Ishikawa (cell line): Measurements from ENCODE around the gene SH3BGRL.

Experiments
- CEBPB ChIP-seq: IDR thresholded peaks from 2 replicates; pipeline ENCODE4 v1.6.1; 2012
- CREB1 ChIP-seq: IDR thresholded peaks from 2 replicates; pipeline ENCODE4 v1.6.1; 2012; ENCODE audit warnings: low read depth
- EGR1 ChIP-seq: IDR thresholded peaks from 2 replicates; pipeline ENCODE4 v1.6.1; 2012
- EP300 ChIP-seq: IDR thresholded peaks from 2 replicates; pipeline ENCODE4 v1.6.1; 2012; ENCODE audit warnings: borderline replicate concordance
- FOXM1 ChIP-seq: IDR thresholded peaks from 2 replicates; pipeline ENCODE4 v1.6.1; 2012; ENCODE audit warnings: low read depth, borderline replicate concordance
- MAX ChIP-seq: IDR thresholded peaks from 2 replicates; pipeline ENCODE4 v1.6.1; 2012
- NFIC ChIP-seq: IDR thresholded peaks from 2 replicates; pipeline ENCODE4 v1.6.1; 2012
- RAD21 ChIP-seq: IDR thresholded peaks from 2 replicates; pipeline ENCODE4 v1.6.1; 2012; ENCODE audit warnings: low read depth
- REST ChIP-seq: IDR thresholded peaks from 2 replicates; pipeline ENCODE4 v1.6.1; 2012; ENCODE audit warnings: low read depth, mild to moderate bottlenecking
- TAF1 ChIP-seq: IDR thresholded peaks from 2 replicates; pipeline ENCODE4 v1.6.1; 2012; ENCODE audit warnings: low read depth, mild to moderate bottlenecking
- TCF12 ChIP-seq: IDR thresholded peaks from 2 replicates; pipeline ENCODE4 v1.6.1; 2012; ENCODE audit warnings: low read depth
- TEAD4 ChIP-seq: IDR thresholded peaks from 2 replicates; pipeline ENCODE4 v1.6.1; 2012
- YY1 ChIP-seq: IDR thresholded peaks from 2 replicates; pipeline ENCODE4 v1.6.1; 2012; ENCODE audit warnings: low read depth
- ZBTB7A ChIP-seq: IDR thresholded peaks from 2 replicates; pipeline ENCODE4 v1.6.1; 2012; ENCODE audit warnings: low read depth
- TF ChIP-seq, protein P1 (sequence below): IDR thresholded peaks from 2 replicates; pipeline ENCODE4 v1.6.1; 2012

The SH3BGRL gene

DNA sequence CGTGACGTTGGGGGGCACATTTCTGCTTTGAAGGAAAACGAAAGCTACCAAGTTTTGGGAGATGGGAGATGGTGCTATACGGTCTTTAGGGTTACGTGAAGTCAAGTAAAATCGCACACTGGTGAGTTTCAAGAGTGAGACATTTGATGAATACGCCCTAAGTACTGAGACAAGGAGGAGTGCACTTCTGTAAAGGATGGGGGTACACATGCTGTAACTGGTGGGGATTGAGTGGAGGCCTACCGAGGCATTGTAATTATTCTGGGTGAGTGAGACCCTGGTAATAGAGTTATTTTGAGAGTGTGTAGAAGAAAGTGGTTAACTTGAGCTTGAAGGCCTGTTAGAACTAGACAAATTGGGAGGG is 536 bp downstream of the SH3BGRL start:
- no peak for TF ChIP-seq FOXM1

GRCh38 chrX:81202943-81203342 is 1.0 kb downstream of the SH3BGRL start:
- no peak for TF ChIP-seq CREB1
- TF ChIP-seq TCF12: no peak
- no peak for TF ChIP-seq TAF1
- TF ChIP-seq YY1: no peak
- TF ChIP-seq ZBTB7A: no peak
- no peak for TF ChIP-seq TEAD4

DNA sequence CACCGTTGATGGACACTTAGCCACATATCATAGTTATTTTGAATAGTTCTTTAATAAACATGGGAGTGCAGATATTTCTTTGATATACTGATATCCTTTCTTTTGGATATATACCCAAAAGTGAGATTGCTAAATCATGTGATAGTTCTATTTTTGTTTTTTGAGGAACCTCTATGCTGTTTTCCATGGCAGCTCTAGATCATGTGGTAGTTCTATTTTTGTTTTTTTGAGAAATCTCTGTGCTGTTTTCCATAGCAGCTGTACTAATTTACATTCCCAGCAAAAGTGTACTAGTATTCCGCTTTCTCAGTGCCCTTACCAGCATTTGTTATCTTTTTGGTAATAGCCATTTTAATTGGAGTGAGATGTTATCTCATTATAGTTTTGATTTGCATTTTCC is 3.6 kb downstream of the SH3BGRL start:
- no peak for TF ChIP-seq FOXM1
- TF ChIP-seq TCF12: no peak
- TF ChIP-seq TAF1: no peak
- TF ChIP-seq YY1: no peak
- no peak for TF ChIP-seq ZBTB7A
- TF ChIP-seq CREB1: no peak
- TF ChIP-seq CEBPB: no peak
- no peak for TF ChIP-seq EP300
- TF ChIP-seq EGR1: no peak
- no peak for TF ChIP-seq TEAD4
- no peak for TF ChIP-seq NFIC
- TF ChIP-seq MAX: no peak
- no peak for TF ChIP-seq REST
- TF ChIP-seq, protein P1, sequence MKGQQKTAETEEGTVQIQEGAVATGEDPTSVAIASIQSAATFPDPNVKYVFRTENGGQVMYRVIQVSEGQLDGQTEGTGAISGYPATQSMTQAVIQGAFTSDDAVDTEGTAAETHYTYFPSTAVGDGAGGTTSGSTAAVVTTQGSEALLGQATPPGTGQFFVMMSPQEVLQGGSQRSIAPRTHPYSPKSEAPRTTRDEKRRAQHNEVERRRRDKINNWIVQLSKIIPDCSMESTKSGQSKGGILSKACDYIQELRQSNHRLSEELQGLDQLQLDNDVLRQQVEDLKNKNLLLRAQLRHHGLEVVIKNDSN: no peak

- TF ChIP-seq, protein P1: no peak
- no peak for TF ChIP-seq RAD21
- no peak for TF ChIP-seq TCF12
- no peak for TF ChIP-seq TAF1
- TF ChIP-seq YY1: no peak
- TF ChIP-seq FOXM1: no peak
- TF ChIP-seq NFIC: no peak
These were observed 4.6 kb downstream of the SH3BGRL start for GRCh38 chrX:81206476-81206875.

GRCh38 chrX:81208916-81209315 is 7.0 kb downstream of the SH3BGRL start:
- TF ChIP-seq CREB1 (no peak), ZBTB7A (no peak), YY1 (no peak), FOXM1 (no peak), REST (no peak), EP300 (no peak)
- TF ChIP-seq, protein P1: no peak

- TF ChIP-seq ZBTB7A (no peak), EGR1 (no peak), MAX (no peak), NFIC (no peak), CREB1 (no peak), REST (no peak), EP300 (no peak)
- TF ChIP-seq, protein P1: no peak
These were observed 13.8 kb downstream of the SH3BGRL start for GRCh38 chrX:81215685-81216084.
